Lower leg skin (tissue), 4 donors: ENCODE results near the gene HCRT. TPM values are rescaled to one million over a fixed set of nuclear protein-coding genes. Genes with fewer than 3 reads are reported as not detected.

Experiments used
- total RNA-seq, 4 donors: library from RNA; depleted of rRNA; stranded (reverse); fragments of >200 nt; gene quantifications; one replicate each; pipeline ENCODE4 v1.1.0, GENCODE V29; 2016

HCRT gene
- total RNA-seq, 4 donors from 2014 or later = not detected

Other genes starting within 250 kb of the HCRT start
- 10 to 100 TPM; 37.2 to 63.8 (median 44.5) TPM for gene CNP, start 218.7 kb downstream of the HCRT start, total RNA-seq
- 10 to 100 TPM; 48.8 to 85.5 (median 63.7) TPM for gene DNAJC7, start 168.0 kb downstream of the HCRT start, total RNA-seq
- 10 to 100 TPM; 44.6 to 57.9 (median 52.3) TPM for gene NKIRAS2, start 165.4 kb downstream of the HCRT start, total RNA-seq
- 1 to 10 TPM in 3 of 4 donors, under 1 TPM in 1; 0.97 to 1.8 (median 1.5) TPM for gene C17orf113, start 134.9 kb downstream of the HCRT start, total RNA-seq
- gene ZNF385C, start 87.0 kb downstream of the HCRT start, total RNA-seq = 1 to 10 TPM in 1 of 4 donors, under 1 TPM in 1, not detected in 2; 0.29 to 1.3 TPM
- gene DHX58, start 72.7 kb downstream of the HCRT start, total RNA-seq = 10 to 100 TPM in 3 of 4 donors, 1 to 10 TPM in 1; 7.5 to 16.5 (median 12.1) TPM
- gene KAT2A, start 64.1 kb downstream of the HCRT start, total RNA-seq = 10 to 100 TPM; 25.3 to 55.5 (median 37.1) TPM
- under 1 TPM in 1 of 4 donors, not detected in 3; 0.23 TPM for gene HSPB9, start 62.6 kb downstream of the HCRT start, total RNA-seq
- gene RAB5C, start 30.5 kb downstream of the HCRT start, total RNA-seq = 100 to 1,000 TPM in 1 of 4 donors, 10 to 100 TPM in 3; 74.0 to 104 (median 87.4) TPM
- gene KCNH4, start 4.3 kb downstream of the HCRT start, total RNA-seq = not detected
- gene GHDC, start 9.0 kb upstream of the HCRT start, total RNA-seq = 10 to 100 TPM; 14.6 to 51.8 (median 20.7) TPM
- gene STAT5B, start 90.9 kb upstream of the HCRT start, total RNA-seq = 10 to 100 TPM; 40.2 to 72.4 (median 50.5) TPM
- 10 to 100 TPM; 25.1 to 60.9 (median 48.0) TPM for gene STAT5A, start 103.0 kb upstream of the HCRT start, total RNA-seq
- gene STAT3, start 203.0 kb upstream of the HCRT start, total RNA-seq = 100 to 1,000 TPM; 109 to 149 (median 124) TPM
- 100 to 1,000 TPM; 171 to 336 (median 255) TPM for gene CAVIN1, start 237.8 kb upstream of the HCRT start, total RNA-seq